IMR-90 (cell line): ENCODE data around the gene RIN1. TPM values are rescaled to one million over a fixed set of nuclear protein-coding genes. Genes with fewer than 3 reads are reported as not detected.
A peak's percentile ranks its signal among the peaks of the same experiment; 100 is the strongest.

ENCODE experiments used
- ATAC-seq: fragments of 200-7000 bp; cut with Tn5 transposase; 2 replicates; pipeline ENCODE4 v1.9.1; 2020; ENCODE audit warnings: low read depth, mild to moderate bottlenecking, moderate library complexity
- BruUV-seq: library from RNA; stranded (reverse); fragments of 400-500 nt; replicated peaks from 2 replicates; lab custom pipeline; 2021; lab: Mats Ljungman, UMichigan
- CTCF ChIA-PET: fragments of 300-600 bp; formaldehyde crosslinking; extraction: SDS; loops from one replicate; lab custom pipeline; 2021; ENCODE audit warnings: antibody characterized with exemption; lab: Yijun Ruan, JAX
- POLR2A ChIA-PET: fragments of 300-600 bp; sonication (Branson Sonifier 250); formaldehyde crosslinking; loops from one replicate; lab custom pipeline; 2022; ENCODE audit warnings: antibody characterized with exemption; ENCODE audit not compliant: unreplicated experiment; lab: Charles Lee
- DNase-seq: peaks from one replicate; pipeline ENCODE4 v3.0.0; 2013
- H2AFZ ChIP-seq: replicated peaks from 2 replicates; pipeline ENCODE3; 2013; ENCODE audit warnings: low read length, mild to moderate bottlenecking; ENCODE audit not compliant: poor library complexity
- H2AK5ac ChIP-seq: 2 replicates; pipeline ENCODE4 v1.6.1; 2013; ENCODE audit warnings: low read depth, low read length, inconsistent platforms
- H2AK9ac ChIP-seq: replicated peaks from 2 replicates; pipeline ENCODE3; 2013; ENCODE audit warnings: mild to moderate bottlenecking, low read depth, low read length, moderate library complexity; ENCODE audit not compliant: poor library complexity
- H2BK120ac ChIP-seq: 2 replicates; pipeline ENCODE4 v1.6.1; 2013; ENCODE audit warnings: low read depth, low read length, inconsistent platforms
- H2BK15ac ChIP-seq: 3 replicates; pipeline ENCODE4 v1.6.1; 2013; ENCODE audit warnings: low read depth, low read length, inconsistent platforms
- H2BK20ac ChIP-seq: 2 replicates; pipeline ENCODE4 v1.6.1; 2013; ENCODE audit warnings: low read depth, mild to moderate bottlenecking, inconsistent platforms, low read length, moderate library complexity
- H2BK5ac ChIP-seq: 2 replicates; pipeline ENCODE4 v1.6.1; 2013; ENCODE audit warnings: mild to moderate bottlenecking, low read depth, low read length, inconsistent platforms; ENCODE audit not compliant: poor library complexity, severe bottlenecking
- H3K14ac ChIP-seq: replicated peaks from 2 replicates; pipeline ENCODE4 v1.6.1; 2013; ENCODE audit warnings: low read depth, low read length, inconsistent platforms
- H3K18ac ChIP-seq: 2 replicates; pipeline ENCODE4 v1.6.1; 2013; ENCODE audit warnings: low read depth, low read length, control low read depth
- H3K23ac ChIP-seq: 2 replicates; pipeline ENCODE4 v1.6.1; 2013; ENCODE audit warnings: low read depth, low read length, inconsistent platforms
- H3K27ac ChIP-seq: 2 replicates; pipeline ENCODE4 v1.5.1; 2013; ENCODE audit warnings: mild to moderate bottlenecking, control low read depth, low read length; ENCODE audit not compliant: insufficient read depth
- H3K27me3 ChIP-seq: 2 replicates; pipeline ENCODE4 v1.6.1; 2013; ENCODE audit warnings: low read length; ENCODE audit not compliant: control insufficient read depth, insufficient read depth
- H3K36me3 ChIP-seq: 2 replicates; pipeline ENCODE4 v1.6.1; 2013; ENCODE audit warnings: low read length, mixed read lengths; ENCODE audit not compliant: control insufficient read depth, insufficient read depth
- H3K4ac ChIP-seq: 2 replicates; pipeline ENCODE4 v1.6.1; 2013; ENCODE audit warnings: low read depth, low read length, inconsistent platforms
- H3K4me1 ChIP-seq: 2 replicates; pipeline ENCODE4 v1.6.1; 2013; ENCODE audit warnings: low read length, mixed read lengths; ENCODE audit not compliant: control insufficient read depth, insufficient read depth
- H3K4me2 ChIP-seq: 2 replicates; pipeline ENCODE4 v1.6.1; 2013; ENCODE audit warnings: low read depth, mild to moderate bottlenecking, control low read depth, low read length, moderate library complexity
- H3K4me3 ChIP-seq: 2 replicates; pipeline ENCODE4 v1.5.1; 2013; ENCODE audit warnings: low read depth, mild to moderate bottlenecking, control low read depth, low read length, moderate library complexity; ENCODE audit not compliant: insufficient read depth
- H3K56ac ChIP-seq: 2 replicates; pipeline ENCODE4 v1.6.1; 2013; ENCODE audit warnings: low read length, inconsistent platforms; ENCODE audit not compliant: insufficient read depth; ENCODE audit errors: extremely low read depth
- H3K79me1 ChIP-seq, 2 experiments: 2 replicates each; pipeline ENCODE4 v1.6.1; 2013; ENCODE audit warnings: low read length in 2 of 2, inconsistent platforms in 1 of 2, low read depth in 1 of 2
- H3K9ac ChIP-seq: 2 replicates; pipeline ENCODE4 v1.6.1; 2013; ENCODE audit warnings: low read depth, low read length, control low read depth
- H3K9me1 ChIP-seq: 2 replicates; pipeline ENCODE4 v1.6.1; 2013; ENCODE audit warnings: low read length, inconsistent platforms; ENCODE audit not compliant: insufficient read depth
- H3K9me3 ChIP-seq: 2 replicates; pipeline ENCODE4 v1.6.1; 2013; ENCODE audit warnings: low read length; ENCODE audit not compliant: control insufficient read depth, insufficient read depth
- H4K20me1 ChIP-seq: 2 replicates; pipeline ENCODE4 v1.6.1; 2013; ENCODE audit warnings: low read length, inconsistent platforms; ENCODE audit not compliant: insufficient read depth
- H4K5ac ChIP-seq: 2 replicates; pipeline ENCODE4 v1.6.1; 2013; ENCODE audit warnings: mild to moderate bottlenecking, low read depth, low read length, control low read depth
- H4K8ac ChIP-seq, 2 experiments: 2 replicates each; pipeline ENCODE4 v1.6.1; 2013; ENCODE audit warnings: low read depth in 2 of 2, low read length in 2 of 2, control low read depth in 1 of 2, inconsistent platforms in 1 of 2
- H4K91ac ChIP-seq: 2 replicates; pipeline ENCODE4 v1.6.1; 2013; ENCODE audit warnings: low read depth, low read length, inconsistent platforms; ENCODE audit not compliant: insufficient read depth
- MAFK ChIP-seq: IDR thresholded peaks from 2 replicates; pipeline ENCODE4 v1.6.1; 2012; ENCODE audit warnings: low read depth, low read length, improper control_type of control experiment
- WGBS, 2 experiments: methylation state at CpG; one replicate each; pipeline versions ENCODE4 v1.1.5 to v1.1.7; 2013; ENCODE audit warnings: missing lambda C conversion rate in 2 of 2; ENCODE audit not compliant: insufficient read length in 1 of 2; ENCODE audit errors: extremely low coverage in 2 of 2; 5-methylcytosine and 5-hydroxymethylcytosine counted together
- dilution Hi-C: fragments of 300-500 bp; cut with HindIII; formaldehyde crosslinking; loops from one replicate; pipeline ENCODE4 v1.14.3; 2018; ENCODE audit warnings: low sequenced_read_pairs; ENCODE audit not compliant: unreplicated experiment
- in situ Hi-C: fragments of 300-500 bp; cut with MboI; formaldehyde crosslinking; loops from 3 replicates; pipeline ENCODE4 v1.14.3; 2019; ENCODE audit warnings: low sequenced_read_pairs, inconsistent platforms, mixed read lengths
- intact Hi-C: fragments of 100-400 bp; cut with micrococcal nuclease; formaldehyde crosslinking; loops from 2 replicates; pipeline ENCODE4 v1.10.0; 2022
- polyA plus RNA-seq, 3 experiments: library from polyadenylated mRNA; depleted of rRNA; stranded (reverse); fragments of >200 nt; gene quantifications; 2 replicates each; pipeline ENCODE4 v1.2.3, GENCODE V29; 2012; ENCODE audit warnings: low replicate concordance in 1 of 3
- total RNA-seq: library from RNA; depleted of rRNA; stranded (reverse); fragments of >200 nt; gene quantifications from 2 replicates; pipeline ENCODE4 v1.2.3, GENCODE V29; 2012
- TF ChIP-seq, protein P1 (sequence below): fragments of 150-350 bp; IDR thresholded peaks from 2 replicates; pipeline ENCODE4 v1.6.1; 2017; ENCODE audit warnings: mild to moderate bottlenecking, antibody characterized with exemption, low read length, low read depth

Gene RIN1
- total and polyA plus RNA-seq, 2 of the 4 experiments (the other 2 are of a cell fraction) = 9.9 to 20.8 TPM

- no peak overlapping the region for H2AK9ac ChIP-seq
- no peaks in the 10 kb centered on the region for H3K27me3 ChIP-seq
- H3K9me1 ChIP-seq = peaks cover 28% of the 10 kb centered on the region
- no peaks in the 10 kb centered on the region for H3K9me3 ChIP-seq
- ATAC-seq (no peak), DNase-seq (no peak)
- H3K56ac ChIP-seq = no peak overlapping the region
- no peak overlapping the region for H2AK5ac ChIP-seq
- peaks cover 42% of the 10 kb centered on the region for H3K4me1 ChIP-seq
- peak overlapping the region; percentile 54; the same call in 1 of the 3 replicates for H2BK15ac ChIP-seq
- peak overlapping the region; percentile 10 for H2BK120ac ChIP-seq
- no CpG with 5 or more reads among the region's 3 CpGs for WGBS, 2 experiments
- ChIA-PET CTCF (interaction anchor here (0.8 to 2.2 kb wide), 2 partner anchors 16 to 18 kb away, joined by 4 to 6 read pairs; no protein-coding TSS in a partner anchor), POLR2A (interaction anchor here (0.6 to 1.1 kb wide), 2 partner anchors 16 to 290 kb away, joined by 7 read pairs; no protein-coding TSS in a partner anchor)
- in situ Hi-C loops = no loop called here
- H4K8ac ChIP-seq = no peak overlapping the region; a peak in 1 of 4 replicates
- peaks cover 16% of the 10 kb centered on the region for H3K36me3 ChIP-seq
- no peak overlapping the region for H3K4me2 ChIP-seq
- H3K9ac ChIP-seq = no peak overlapping the region
- H3K23ac ChIP-seq = 0 out of 2 replicates have a peak overlapping the region, but pooled peaks have one; percentile 32
- H3K4ac ChIP-seq = peak overlapping the region; percentile 43
- H4K91ac ChIP-seq = peak overlapping the region; percentile 50
- 0 out of 2 replicates have a peak overlapping the region, but pooled peaks have one; percentile 40 for H4K5ac ChIP-seq
- no TSS peak for BruUV-seq
- H3K18ac ChIP-seq = no peak overlapping the region
- no peak overlapping the region for H2BK5ac ChIP-seq
- peaks cover 0 to 54% of the 10 kb centered on the region in 2 experiments for H3K79me1 ChIP-seq
- TF ChIP-seq, protein P1, sequence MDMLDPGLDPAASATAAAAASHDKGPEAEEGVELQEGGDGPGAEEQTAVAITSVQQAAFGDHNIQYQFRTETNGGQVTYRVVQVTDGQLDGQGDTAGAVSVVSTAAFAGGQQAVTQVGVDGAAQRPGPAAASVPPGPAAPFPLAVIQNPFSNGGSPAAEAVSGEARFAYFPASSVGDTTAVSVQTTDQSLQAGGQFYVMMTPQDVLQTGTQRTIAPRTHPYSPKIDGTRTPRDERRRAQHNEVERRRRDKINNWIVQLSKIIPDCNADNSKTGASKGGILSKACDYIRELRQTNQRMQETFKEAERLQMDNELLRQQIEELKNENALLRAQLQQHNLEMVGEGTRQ = no peak
- TF ChIP-seq MAFK = peak; percentile 55; the same call in 1 of the 2 replicates
- dilution Hi-C loops = no loop called here
- intact Hi-C loops = no loop called here
- no peak overlapping the region for H3K14ac ChIP-seq
- H3K27ac ChIP-seq = no peak overlapping the region
- 0 out of 2 replicates have a peak overlapping the region, but pooled peaks have one; percentile 3 for H2BK20ac ChIP-seq
- H2AFZ ChIP-seq = no peak overlapping the region
- no peak overlapping the region for H3K4me3 ChIP-seq
- H4K20me1 ChIP-seq = no peaks in the 10 kb centered on the region; the same call in 1 of the 2 replicates
These were observed 7.0 kb downstream of the RIN1 start for GRCh38 chr11:66329165-66329673.
